GM23338 (cell line): ENCODE measurements around the gene ACTBL2.

Experiments used
- CTCF ChIP-seq, 2 experiments: fragments of 200-600 bp in 1 of 2; sonication (generic) in 1 of 2; conservative IDR thresholded peaks; 2 replicates each; pipeline versions ENCODE4 v1.5.1 to v1.6.1; 2016 to 2017; ENCODE audit warnings: antibody characterized with exemption in 2 of 2, low read depth in 2 of 2, mild to moderate bottlenecking in 2 of 2, moderate library complexity in 1 of 2
- EZH2 ChIP-seq: fragments of 200-600 bp; sonication (generic); IDR thresholded peaks from one replicate; pipeline ENCODE4 v1.8.0; 2017; ENCODE audit warnings: antibody characterized with exemption, mild to moderate bottlenecking, low read depth; ENCODE audit not compliant: unreplicated experiment
- EZH2phosphoT487 ChIP-seq: fragments of 200-600 bp; sonication (generic); IDR thresholded peaks from one replicate; pipeline ENCODE4 v1.8.1; 2018; ENCODE audit warnings: antibody characterized with exemption; ENCODE audit not compliant: unreplicated experiment
- JUNB ChIP-seq: IDR thresholded peaks from one replicate; pipeline ENCODE4 v1.6.1; 2016; ENCODE audit warnings: antibody characterized with exemption; ENCODE audit not compliant: unreplicated experiment
- POLR2AphosphoS5 ChIP-seq: IDR thresholded peaks from 2 replicates; pipeline ENCODE4 v1.6.1; 2016; ENCODE audit warnings: antibody characterized with exemption, low read depth
- TF ChIP-seq, protein P1 (sequence below): IDR thresholded peaks from 2 replicates; pipeline ENCODE4 v1.6.1; 2016; ENCODE audit warnings: antibody characterized with exemption
- TF ChIP-seq, protein P2 (sequence below): IDR thresholded peaks from one replicate; pipeline ENCODE4 v1.6.1; 2018; ENCODE audit warnings: antibody characterized with exemption; ENCODE audit not compliant: unreplicated experiment

DNA sequence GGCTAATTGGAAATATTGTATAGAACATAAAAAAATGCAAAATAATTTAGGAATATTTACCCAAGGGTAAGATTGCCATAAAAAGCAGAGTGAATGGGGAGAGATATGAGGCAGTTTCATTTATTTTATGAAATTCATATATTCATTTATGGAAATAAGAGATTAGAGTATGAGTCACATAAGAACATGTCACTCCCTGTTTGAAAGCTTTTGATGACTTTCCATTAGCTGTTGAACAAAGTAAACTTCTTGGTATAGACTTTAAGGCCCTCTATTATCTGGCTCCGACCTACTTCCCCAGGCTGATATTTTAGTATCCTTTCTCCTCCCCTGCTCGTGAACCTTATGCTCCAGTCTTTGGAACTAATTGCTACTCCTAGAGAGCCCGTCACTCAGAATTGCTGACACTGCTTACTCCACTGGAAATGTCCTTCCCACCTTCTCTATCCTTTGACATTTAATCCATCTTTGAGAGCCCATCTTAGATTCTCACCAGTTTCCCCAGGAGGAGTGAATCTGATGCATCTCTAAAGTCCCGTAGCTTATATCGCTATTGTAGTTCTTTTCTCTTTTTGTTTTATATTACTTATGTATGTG lies 8.9 kb upstream of the ACTBL2 start:
- no peak for TF ChIP-seq CTCF (conservative IDR thresholded peaks at IDR 0.05; ENCODE audit: low read depth in 2 of 2)
- TF ChIP-seq, protein P1, sequence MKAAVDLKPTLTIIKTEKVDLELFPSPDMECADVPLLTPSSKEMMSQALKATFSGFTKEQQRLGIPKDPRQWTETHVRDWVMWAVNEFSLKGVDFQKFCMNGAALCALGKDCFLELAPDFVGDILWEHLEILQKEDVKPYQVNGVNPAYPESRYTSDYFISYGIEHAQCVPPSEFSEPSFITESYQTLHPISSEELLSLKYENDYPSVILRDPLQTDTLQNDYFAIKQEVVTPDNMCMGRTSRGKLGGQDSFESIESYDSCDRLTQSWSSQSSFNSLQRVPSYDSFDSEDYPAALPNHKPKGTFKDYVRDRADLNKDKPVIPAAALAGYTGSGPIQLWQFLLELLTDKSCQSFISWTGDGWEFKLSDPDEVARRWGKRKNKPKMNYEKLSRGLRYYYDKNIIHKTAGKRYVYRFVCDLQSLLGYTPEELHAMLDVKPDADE, result no peak
- TF ChIP-seq EZH2, result no peak
- TF ChIP-seq, protein P2, sequence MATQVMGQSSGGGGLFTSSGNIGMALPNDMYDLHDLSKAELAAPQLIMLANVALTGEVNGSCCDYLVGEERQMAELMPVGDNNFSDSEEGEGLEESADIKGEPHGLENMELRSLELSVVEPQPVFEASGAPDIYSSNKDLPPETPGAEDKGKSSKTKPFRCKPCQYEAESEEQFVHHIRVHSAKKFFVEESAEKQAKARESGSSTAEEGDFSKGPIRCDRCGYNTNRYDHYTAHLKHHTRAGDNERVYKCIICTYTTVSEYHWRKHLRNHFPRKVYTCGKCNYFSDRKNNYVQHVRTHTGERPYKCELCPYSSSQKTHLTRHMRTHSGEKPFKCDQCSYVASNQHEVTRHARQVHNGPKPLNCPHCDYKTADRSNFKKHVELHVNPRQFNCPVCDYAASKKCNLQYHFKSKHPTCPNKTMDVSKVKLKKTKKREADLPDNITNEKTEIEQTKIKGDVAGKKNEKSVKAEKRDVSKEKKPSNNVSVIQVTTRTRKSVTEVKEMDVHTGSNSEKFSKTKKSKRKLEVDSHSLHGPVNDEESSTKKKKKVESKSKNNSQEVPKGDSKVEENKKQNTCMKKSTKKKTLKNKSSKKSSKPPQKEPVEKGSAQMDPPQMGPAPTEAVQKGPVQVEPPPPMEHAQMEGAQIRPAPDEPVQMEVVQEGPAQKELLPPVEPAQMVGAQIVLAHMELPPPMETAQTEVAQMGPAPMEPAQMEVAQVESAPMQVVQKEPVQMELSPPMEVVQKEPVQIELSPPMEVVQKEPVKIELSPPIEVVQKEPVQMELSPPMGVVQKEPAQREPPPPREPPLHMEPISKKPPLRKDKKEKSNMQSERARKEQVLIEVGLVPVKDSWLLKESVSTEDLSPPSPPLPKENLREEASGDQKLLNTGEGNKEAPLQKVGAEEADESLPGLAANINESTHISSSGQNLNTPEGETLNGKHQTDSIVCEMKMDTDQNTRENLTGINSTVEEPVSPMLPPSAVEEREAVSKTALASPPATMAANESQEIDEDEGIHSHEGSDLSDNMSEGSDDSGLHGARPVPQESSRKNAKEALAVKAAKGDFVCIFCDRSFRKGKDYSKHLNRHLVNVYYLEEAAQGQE, result no peak
- no peak for TF ChIP-seq JUNB
- TF ChIP-seq EZH2phosphoT487, result no peak
- TF ChIP-seq POLR2AphosphoS5, result no peak
